HepG2 (cell line): ENCODE measurements around the gene MRGPRX4. TPM values are rescaled to one million over a fixed set of nuclear protein-coding genes. Genes with fewer than 3 reads are reported as not detected.

Experiments used
- ATAC-seq: fragments of 200-7000 bp; cut with Tn5 transposase; 3 replicates; pipeline ENCODE4 v1.9.1; 2020; ENCODE audit warnings: mild to moderate bottlenecking, moderate library complexity
- BruUV-seq: library from RNA; stranded (reverse); fragments of 400-500 nt; replicated peaks from 2 replicates; lab custom pipeline; 2021; lab: Mats Ljungman, UMichigan
- CTCF ChIA-PET: fragments of 300-600 bp; formaldehyde crosslinking; extraction: SDS; loops from one replicate; lab custom pipeline; 2021; ENCODE audit warnings: low total read pairs, inconsistent platforms, low intra/inter-chr PET ratio; lab: Yijun Ruan, JAX
- POLR2A ChIA-PET: fragments of 350-600 bp; sonication (Branson Sonifier 250); formaldehyde crosslinking; loops from one replicate; lab custom pipeline; 2020; ENCODE audit warnings: antibody characterized with exemption, inconsistent platforms; lab: Yijun Ruan, JAX
- DNase-seq: peaks from one replicate; pipeline ENCODE4 v3.0.0-alpha.2; 2015; ENCODE audit warnings: low spot score
- FAIRE-seq: peaks from 3 replicates; lab custom pipeline; 2011; peaks lifted over from hg19 to GRCh38; lab: Jason Lieb, UNC
- H2AFZ ChIP-seq: one replicate; pipeline ENCODE4 v1.6.1; 2011; ENCODE audit warnings: low read length, inconsistent platforms
- H3K27ac ChIP-seq: fragments of 300-600 bp; 3 replicates; pipeline ENCODE4 v1.8.0; 2011; ENCODE audit warnings: mixed run types, mild to moderate bottlenecking, mixed read lengths, low read length, inconsistent platforms; ENCODE audit not compliant: insufficient read depth; ENCODE audit errors: extremely low read length
- H3K27me3 ChIP-seq, 2 experiments: fragments of 200-600 bp in 1 of 2; 2 replicates in 1 of 2; 3 replicates in 1 of 2; pipeline versions ENCODE4 v1.6.0 to v1.8.0; 2011; ENCODE audit warnings: low read length in 2 of 2, mild to moderate bottlenecking in 2 of 2, moderate library complexity in 2 of 2, inconsistent platforms in 1 of 2; ENCODE audit not compliant: insufficient read depth in 2 of 2, control insufficient read depth in 1 of 2
- H3K36me3 ChIP-seq, 2 experiments: fragments of 200-600 bp in 1 of 2; replicated peaks in 1 of 2; 2 replicates in 1 of 2; 3 replicates in 1 of 2; pipeline versions ENCODE4 v1.5.1 to v1.8.0; 2011; ENCODE audit warnings: low read length in 2 of 2, inconsistent platforms in 1 of 2; ENCODE audit not compliant: insufficient read depth in 2 of 2, control insufficient read depth in 1 of 2
- H3K4me1 ChIP-seq: 2 replicates; pipeline ENCODE4 v1.5.1; 2012; ENCODE audit warnings: low read length, inconsistent platforms; ENCODE audit not compliant: insufficient read depth
- H3K4me2 ChIP-seq: 2 replicates; pipeline ENCODE4 v1.6.0; 2011; ENCODE audit warnings: low read depth, low read length, inconsistent platforms
- H3K4me3 ChIP-seq, 3 experiments: fragments of 200-600 bp in 1 of 3; sonication (generic), shearing (Covaris generic) in 1 of 3; replicated peaks in 1 of 3; 2 replicates each; pipeline ENCODE4 v1.5.1; 2011 to 2016; ENCODE audit warnings: low read length in 3 of 3, inconsistent platforms in 2 of 3, low read depth in 2 of 3, mild to moderate bottlenecking in 2 of 3, control low read depth in 1 of 3, mixed read lengths in 1 of 3; ENCODE audit not compliant: insufficient read depth in 1 of 3
- H3K79me2 ChIP-seq: one replicate; pipeline ENCODE4 v1.6.1; 2011; ENCODE audit warnings: low read length, inconsistent platforms; ENCODE audit not compliant: insufficient read depth
- H3K9ac ChIP-seq: 2 replicates; pipeline ENCODE4 v1.6.0; 2011; ENCODE audit warnings: mild to moderate bottlenecking, low read depth, low read length, inconsistent platforms; ENCODE audit not compliant: insufficient read depth
- H3K9me3 ChIP-seq: 2 replicates; pipeline ENCODE4 v1.5.1; 2012; ENCODE audit warnings: mild to moderate bottlenecking, low read length
- H4K20me1 ChIP-seq: 2 replicates; pipeline ENCODE4 v1.6.0; 2011; ENCODE audit warnings: inconsistent platforms, mild to moderate bottlenecking, low read length, moderate library complexity; ENCODE audit not compliant: insufficient read depth
- DDIT3 ChIP-seq: sonication (generic); formaldehyde crosslinking; IDR thresholded peaks from 2 replicates; pipeline ENCODE4 v1.4.0; 2020; ENCODE audit warnings: mild to moderate bottlenecking, missing genetic modification reagents
- ERF ChIP-seq: IDR thresholded peaks from 2 replicates; pipeline ENCODE4 v1.6.1; 2018; ENCODE audit warnings: missing biosample characterization, missing genetic modification reagents
- FOSL2 ChIP-seq: sonication (generic); formaldehyde crosslinking; IDR thresholded peaks from 2 replicates; pipeline ENCODE4 v1.4.0; 2020; ENCODE audit warnings: missing genetic modification reagents
- NKX3-1 ChIP-seq: sonication (generic); formaldehyde crosslinking; IDR thresholded peaks from 2 replicates; pipeline ENCODE4 v1.5.0; 2020; ENCODE audit warnings: missing genetic modification reagents
- RFXAP ChIP-seq: sonication (generic); formaldehyde crosslinking; IDR thresholded peaks from 2 replicates; pipeline ENCODE4 v1.4.0; 2020; ENCODE audit warnings: missing genetic modification reagents, borderline replicate concordance
- SMARCC2 ChIP-seq: fragments of 450-650 bp; IDR thresholded peaks from 2 replicates; pipeline ENCODE4 v1.6.1; 2017; ENCODE audit warnings: antibody characterized with exemption, mild to moderate bottlenecking
- ZBTB2 ChIP-seq: sonication (generic); formaldehyde crosslinking; IDR thresholded peaks from 2 replicates; pipeline ENCODE4 v1.8.0; 2022; ENCODE audit warnings: low read depth, missing genetic modification reagents
- ZNF276 ChIP-seq: sonication (generic); formaldehyde crosslinking; IDR thresholded peaks from 2 replicates; pipeline ENCODE4 v1.4.0; 2020; ENCODE audit warnings: mild to moderate bottlenecking, low read depth, missing genetic modification reagents
- ZNF501 ChIP-seq: sonication (generic); formaldehyde crosslinking; IDR thresholded peaks from 2 replicates; pipeline ENCODE4 v1.5.1; 2020; ENCODE audit warnings: mild to moderate bottlenecking, moderate library complexity, missing genetic modification reagents
- ZNF781 ChIP-seq: sonication (generic); formaldehyde crosslinking; IDR thresholded peaks from 2 replicates; pipeline ENCODE4 v1.5.1; 2020; ENCODE audit warnings: borderline replicate concordance, mild to moderate bottlenecking, missing genetic modification reagents; ENCODE audit errors: not compliant biosample characterization
- WGBS: methylation state at CpG from one replicate; pipeline ENCODE4 v1.1.6; 2017; ENCODE audit warnings: low lambda C conversion rate; 5-methylcytosine and 5-hydroxymethylcytosine counted together
- in situ Hi-C: cut with HindIII; loops from 2 replicates; pipeline ENCODE4 v1.10.0; 2017; ENCODE audit warnings: low pct_unique_long_range_greater_than_20kb; ENCODE audit not compliant: extremely low pct_ligation_motif_present
- intact Hi-C: fragments of 100-400 bp; cut with micrococcal nuclease; formaldehyde crosslinking; loops from one replicate; pipeline ENCODE4 v1.10.0; 2022; ENCODE audit not compliant: unreplicated experiment
- polyA plus RNA-seq, 8 experiments: library from polyadenylated mRNA; depleted of rRNA in 3 of 8; stranded (reverse) in 7 of 8; unstranded in 1 of 8; fragments of >200 nt; fragmentation: Illumina TruSeq in 4 of 8; extraction: Trizol in 4 of 8; gene quantifications; 2 replicates each; pipeline versions ENCODE4 v1.2.1 to v1.2.3, GENCODE V29; 2011 to 2016; ENCODE audit warnings: low read depth in 4 of 8, missing spikeins in 1 of 8, mixed read lengths in 1 of 8; ENCODE audit not compliant: insufficient read depth in 1 of 8
- total RNA-seq, 5 experiments: library from RNA; depleted of rRNA; stranded (reverse); fragments of >200 nt; fragmentation: Illumina TruSeq; extraction: Trizol; gene quantifications; 2 replicates each; pipeline ENCODE4 v1.2.3, GENCODE V29; 2016; ENCODE audit warnings: low read depth in 1 of 5
- TF ChIP-seq, protein P1 (sequence below), 2 experiments: sonication (generic) in 1 of 2; formaldehyde crosslinking in 1 of 2; IDR thresholded peaks; 2 replicates each; pipeline versions ENCODE4 v1.6.1 to v1.9.0; 2014 to 2022; ENCODE audit warnings: antibody characterized with exemption in 1 of 2, borderline replicate concordance in 1 of 2, inconsistent platforms in 1 of 2, low read depth in 1 of 2, missing genetic modification reagents in 1 of 2
- TF ChIP-seq, protein P2 (sequence below): sonication (generic); formaldehyde crosslinking; IDR thresholded peaks from 2 replicates; pipeline ENCODE4 v1.8.0; 2022; ENCODE audit warnings: missing genetic modification reagents, mild to moderate bottlenecking, borderline replicate concordance

MRGPRX4 gene
- total and polyA plus RNA-seq, 2 of the 13 experiments (the other 11 are each of a cell fraction or from before 2014, with no cell fraction given): 0.18 TPM

GRCh38 chr11:18191376-18191775, 18.7 kb downstream of the MRGPRX4 start:
- FAIRE-seq: no peak
- Histone ChIP-seq H3K27ac (no peak overlapping the region), H4K20me1 (no peaks in the 10 kb centered on the region), H3K4me3 (no peak overlapping the region), H3K9ac (no peak overlapping the region), H3K36me3 (no peaks in the 10 kb centered on the region), H3K4me2 (no peak overlapping the region), H3K79me2 (no peaks in the 10 kb centered on the region), H3K9me3 (no peaks in the 10 kb centered on the region), H3K27me3 (no peaks in the 10 kb centered on the region; a peak in 1 of 5 replicates), H2AFZ (no peak overlapping the region), H3K4me1 (no peaks in the 10 kb centered on the region)
- ChIA-PET CTCF (no interaction called here), POLR2A (no interaction called here)
- ATAC-seq: no peak
- DNase-seq: no peak
- in situ Hi-C loops (no loop called here), intact Hi-C loops (no loop called here)
- 94% methylated on average over 3 of the region's 3 CpGs for WGBS
- BruUV-seq: no TSS peak
- TF ChIP-seq ZBTB2 (no peak), ERF (CRISPR knock-in tag) (no peak), NKX3-1 (CRISPR knock-in tag) (no peak), RFXAP (CRISPR knock-in tag) (no peak), FOSL2 (CRISPR knock-in tag) (no peak), ZNF501 (CRISPR knock-in tag) (no peak), DDIT3 (no peak), ZNF276 (CRISPR knock-in tag) (no peak), SMARCC2 (no peak), ZNF781 (CRISPR knock-in tag) (no peak)
- TF ChIP-seq, protein P1, sequence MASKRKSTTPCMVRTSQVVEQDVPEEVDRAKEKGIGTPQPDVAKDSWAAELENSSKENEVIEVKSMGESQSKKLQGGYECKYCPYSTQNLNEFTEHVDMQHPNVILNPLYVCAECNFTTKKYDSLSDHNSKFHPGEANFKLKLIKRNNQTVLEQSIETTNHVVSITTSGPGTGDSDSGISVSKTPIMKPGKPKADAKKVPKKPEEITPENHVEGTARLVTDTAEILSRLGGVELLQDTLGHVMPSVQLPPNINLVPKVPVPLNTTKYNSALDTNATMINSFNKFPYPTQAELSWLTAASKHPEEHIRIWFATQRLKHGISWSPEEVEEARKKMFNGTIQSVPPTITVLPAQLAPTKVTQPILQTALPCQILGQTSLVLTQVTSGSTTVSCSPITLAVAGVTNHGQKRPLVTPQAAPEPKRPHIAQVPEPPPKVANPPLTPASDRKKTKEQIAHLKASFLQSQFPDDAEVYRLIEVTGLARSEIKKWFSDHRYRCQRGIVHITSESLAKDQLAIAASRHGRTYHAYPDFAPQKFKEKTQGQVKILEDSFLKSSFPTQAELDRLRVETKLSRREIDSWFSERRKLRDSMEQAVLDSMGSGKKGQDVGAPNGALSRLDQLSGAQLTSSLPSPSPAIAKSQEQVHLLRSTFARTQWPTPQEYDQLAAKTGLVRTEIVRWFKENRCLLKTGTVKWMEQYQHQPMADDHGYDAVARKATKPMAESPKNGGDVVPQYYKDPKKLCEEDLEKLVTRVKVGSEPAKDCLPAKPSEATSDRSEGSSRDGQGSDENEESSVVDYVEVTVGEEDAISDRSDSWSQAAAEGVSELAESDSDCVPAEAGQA (IDR thresholded peaks at IDR 0.05; ENCODE audit: low read depth): no peak
- TF ChIP-seq, protein P1 (CRISPR knock-in tag; IDR thresholded peaks at IDR 0.05; ENCODE audit: borderline replicate concordance): no peak
- TF ChIP-seq, protein P2, sequence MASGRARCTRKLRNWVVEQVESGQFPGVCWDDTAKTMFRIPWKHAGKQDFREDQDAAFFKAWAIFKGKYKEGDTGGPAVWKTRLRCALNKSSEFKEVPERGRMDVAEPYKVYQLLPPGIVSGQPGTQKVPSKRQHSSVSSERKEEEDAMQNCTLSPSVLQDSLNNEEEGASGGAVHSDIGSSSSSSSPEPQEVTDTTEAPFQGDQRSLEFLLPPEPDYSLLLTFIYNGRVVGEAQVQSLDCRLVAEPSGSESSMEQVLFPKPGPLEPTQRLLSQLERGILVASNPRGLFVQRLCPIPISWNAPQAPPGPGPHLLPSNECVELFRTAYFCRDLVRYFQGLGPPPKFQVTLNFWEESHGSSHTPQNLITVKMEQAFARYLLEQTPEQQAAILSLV (CRISPR knock-in tag): no peak
